RWPE1 (cell line): ENCODE data around the gene C6orf141.

Experiments
- CTCF ChIA-PET: fragments of 350-600 bp; sonication (Branson Sonifier 250); formaldehyde crosslinking; extraction: SDS; loops from one replicate; lab custom pipeline; 2021; lab: Yijun Ruan, JAX
- POLR2A ChIA-PET: fragments of 400-600 bp; formaldehyde crosslinking; extraction: SDS; loops from one replicate; lab custom pipeline; 2020; ENCODE audit warnings: antibody characterized with exemption; ENCODE audit not compliant: low non-redundant PET; lab: Yijun Ruan, JAX
- DNase-seq: peaks from one replicate; pipeline ENCODE4 v3.0.0; 2012; ENCODE audit warnings: low spot score
- H3K27ac ChIP-seq: fragments of 450-650 bp; 2 replicates; pipeline ENCODE4 v1.5.1; 2017
- CTCF ChIP-seq: fragments of 450-650 bp; conservative IDR thresholded peaks from 2 replicates; pipeline ENCODE4 v1.5.1; 2017; ENCODE audit warnings: low read depth, mild to moderate bottlenecking

Gene C6orf141

GRCh38 chr6:49550492-49551077, at the start of gene C6orf141:
C6orf141 (plus strand) TSS chr6:49550668; CDS start chr6:49550793, 125 bp downstream.
- ChIA-PET CTCF (interaction anchor here (0.6 to 2.9 kb wide), 5 partner anchors 9 to 1408 kb away, joined by 3 to 18 read pairs (median 4); no protein-coding TSS in a partner anchor), POLR2A (no interaction called here)
- no peak for TF ChIP-seq CTCF
- peak within 1 kb of the TSS; percentile 93 for H3K27ac ChIP-seq
- DNase-seq: peak; percentile 74

GRCh38 chr6:49504666-49505065, 45.8 kb upstream of the C6orf141 start:
- CTCF ChIA-PET: no interaction called here
- no peak for TF ChIP-seq CTCF
- POLR2A ChIA-PET: no interaction called here
- no peak overlapping the region for H3K27ac ChIP-seq
- no peak for DNase-seq

- DNase-seq: no peak
- H3K27ac ChIP-seq: no peak overlapping the region
- no peak for TF ChIP-seq CTCF
- ChIA-PET POLR2A (no interaction called here), CTCF (no interaction called here)
Measured at GRCh38 chr6:49506569-49507111, 43.8 kb upstream of the C6orf141 start.

GRCh38 chr6:49509342-49509741, 41.1 kb upstream of the C6orf141 start:
- no peak for TF ChIP-seq CTCF
- CTCF ChIA-PET: no interaction called here
- DNase-seq: no peak
- no peak overlapping the region for H3K27ac ChIP-seq
- POLR2A ChIA-PET: no interaction called here

- H3K27ac ChIP-seq: no peak overlapping the region
- TF ChIP-seq CTCF: no peak
- POLR2A ChIA-PET: no interaction called here
- CTCF ChIA-PET: no interaction called here
- no peak for DNase-seq
Measured at GRCh38 chr6:49513153-49513989, 37.1 kb upstream of the C6orf141 start.

- no peak overlapping the region for H3K27ac ChIP-seq
- peak; percentile 55 for DNase-seq
- ChIA-PET POLR2A (no interaction called here), CTCF (no interaction called here)
- no peak for TF ChIP-seq CTCF
Measured at GRCh38 chr6:49514571-49515484, 35.6 kb upstream of the C6orf141 start.
